SK-N-SH (cell line): ENCODE data around the gene ZBTB34. TPM values are rescaled to one million over a fixed set of nuclear protein-coding genes. Genes with fewer than 3 reads are reported as not detected.

Experiments
- CTCF ChIA-PET: fragments of 300-600, 350-600 bp; formaldehyde crosslinking; extraction: SDS; loops from one replicate; lab custom pipeline; 2021; lab: Yijun Ruan, JAX
- POLR2A ChIA-PET: fragments of 350-600 bp; sonication (Branson Sonifier 250); formaldehyde crosslinking; extraction: SDS; loops from one replicate; lab custom pipeline; 2020; ENCODE audit warnings: antibody characterized with exemption, inconsistent platforms; lab: Yijun Ruan, JAX
- DNase-seq: peaks from one replicate; pipeline ENCODE4 v3.0.0; 2012
- H2AFZ ChIP-seq: fragments of 200-600 bp; sonication (generic); 2 replicates; pipeline ENCODE4 v1.8.1; 2016; ENCODE audit warnings: antibody characterized with exemption, mild to moderate bottlenecking, low read depth
- H3F3A ChIP-seq: fragments of 200-600 bp; sonication (generic); replicated peaks from 2 replicates; pipeline ENCODE3; 2016; ENCODE audit warnings: antibody characterized with exemption, mild to moderate bottlenecking; ENCODE audit not compliant: insufficient read depth
- H3K27ac ChIP-seq, 2 experiments: fragments of 200-500 bp in 1 of 2; fragments of 200-600 bp in 1 of 2; sonication (Bioruptor generic) in 1 of 2; sonication (generic), shearing (Covaris generic) in 1 of 2; 2 replicates each; pipeline versions ENCODE4 v1.5.1 to v1.6.1; 2014 to 2016; ENCODE audit warnings: low read depth in 2 of 2, inconsistent platforms in 1 of 2, low read length in 1 of 2, mild to moderate bottlenecking in 1 of 2, mixed read lengths in 1 of 2
- H3K27me3 ChIP-seq: fragments of 200-600 bp; sonication (generic), shearing (Covaris generic); 2 replicates; pipeline ENCODE4 v1.6.1; 2016; ENCODE audit warnings: mixed run types; ENCODE audit not compliant: insufficient read depth
- H3K36me3 ChIP-seq, 2 experiments: fragments of 200-500 bp in 1 of 2; fragments of 200-600 bp in 1 of 2; sonication (Bioruptor generic) in 1 of 2; sonication (generic) in 1 of 2; replicated peaks in 1 of 2; 2 replicates each; pipeline versions ENCODE3 to v1.5.1; 2014 to 2016; ENCODE audit warnings: low read length in 1 of 2, mild to moderate bottlenecking in 1 of 2; ENCODE audit not compliant: insufficient read depth in 2 of 2, control insufficient read depth in 1 of 2
- H3K4me1 ChIP-seq, 2 experiments: fragments of 200-500 bp in 1 of 2; fragments of 200-600 bp in 1 of 2; sonication (Bioruptor generic) in 1 of 2; sonication (generic), shearing (Covaris generic) in 1 of 2; 2 replicates each; pipeline versions ENCODE4 v1.5.1 to v1.6.1; 2014 to 2016; ENCODE audit warnings: low read depth in 1 of 2, low read length in 1 of 2, mixed run types in 1 of 2; ENCODE audit not compliant: insufficient read depth in 2 of 2, control insufficient read depth in 1 of 2
- H3K4me2 ChIP-seq: fragments of 200-600 bp; sonication (generic), shearing (Covaris generic); 2 replicates; pipeline ENCODE4 v1.6.1; 2017; ENCODE audit warnings: mixed run types
- H3K4me3 ChIP-seq, 2 experiments: fragments of 200-500 bp in 1 of 2; fragments of 200-600 bp in 1 of 2; sonication (Bioruptor generic) in 1 of 2; sonication (generic), shearing (Covaris generic) in 1 of 2; 2 replicates each; pipeline versions ENCODE4 v1.5.1 to v1.8.1; 2014 to 2016; ENCODE audit warnings: low read depth in 2 of 2, inconsistent platforms in 1 of 2, low read length in 1 of 2, mild to moderate bottlenecking in 1 of 2, mixed read lengths in 1 of 2, moderate library complexity in 1 of 2
- H3K79me2 ChIP-seq: fragments of 200-600 bp; sonication (generic); 2 replicates; pipeline ENCODE4 v1.8.1; 2017; ENCODE audit warnings: mild to moderate bottlenecking; ENCODE audit not compliant: insufficient read depth
- H3K9ac ChIP-seq: fragments of 200-600 bp; sonication (generic); 2 replicates; pipeline ENCODE4 v1.6.1; 2017; ENCODE audit warnings: mixed run types
- H3K9me2 ChIP-seq: fragments of 200-600 bp; sonication (generic); 2 replicates; pipeline ENCODE4 v1.6.1; 2017; ENCODE audit warnings: mixed run types
- H3K9me3 ChIP-seq: fragments of 200-600 bp; sonication (generic); 2 replicates; pipeline ENCODE4 v1.6.1; 2017; ENCODE audit warnings: mixed run types, mild to moderate bottlenecking, moderate library complexity
- H4K20me1 ChIP-seq: fragments of 200-600 bp; sonication (generic); 2 replicates; pipeline ENCODE4 v1.6.1; 2017; ENCODE audit warnings: mild to moderate bottlenecking, mixed run types; ENCODE audit not compliant: insufficient read depth
- FOXJ3 ChIP-seq: sonication (generic); formaldehyde crosslinking; IDR thresholded peaks from 2 replicates; pipeline ENCODE4 v1.5.1; 2020; ENCODE audit warnings: mild to moderate bottlenecking, missing genetic modification reagents
- GABPA ChIP-seq: IDR thresholded peaks from 2 replicates; pipeline ENCODE4 v1.4.0; 2012; ENCODE audit warnings: low read depth, mild to moderate bottlenecking
- MXI1 ChIP-seq: IDR thresholded peaks from 2 replicates; pipeline ENCODE4 v1.6.1; 2012; ENCODE audit warnings: mild to moderate bottlenecking, low read depth, low read length, improper control_type of control experiment
- PBX3 ChIP-seq: IDR thresholded peaks from 2 replicates; pipeline ENCODE4; 2012
- POLR2AphosphoS5 ChIP-seq: IDR thresholded peaks from 2 replicates; pipeline ENCODE4 v1.6.1; 2012; ENCODE audit warnings: low read depth, low read length
- RAD21 ChIP-seq: IDR thresholded peaks from 2 replicates; pipeline ENCODE4 v1.6.1; 2012; ENCODE audit warnings: mild to moderate bottlenecking, low read length
- RCOR1 ChIP-seq: fragments of 150-350 bp; IDR thresholded peaks from 2 replicates; pipeline ENCODE4 v1.6.1; 2017; ENCODE audit warnings: antibody characterized with exemption, low read length
- RFX5 ChIP-seq: IDR thresholded peaks from 2 replicates; pipeline ENCODE4 v1.6.1; 2012; ENCODE audit warnings: mild to moderate bottlenecking, improper control_type of control experiment, low read length
- RXRA ChIP-seq: IDR thresholded peaks from 2 replicates; pipeline ENCODE4 v1.4.0; 2012; ENCODE audit warnings: low read depth, mild to moderate bottlenecking, borderline replicate concordance
- TAF1 ChIP-seq: IDR thresholded peaks from 2 replicates; pipeline ENCODE4 v1.6.1; 2012; ENCODE audit warnings: low read depth, mild to moderate bottlenecking, low read length, moderate library complexity, borderline replicate concordance
- TCF12 ChIP-seq: IDR thresholded peaks from 2 replicates; pipeline ENCODE4 v1.4.0; 2012
- USF1 ChIP-seq: IDR thresholded peaks from 2 replicates; pipeline ENCODE4 v1.4.0; 2012; ENCODE audit warnings: low read depth, borderline replicate concordance
- ZBTB33 ChIP-seq: IDR thresholded peaks from 2 replicates; pipeline ENCODE4 v1.4.0; 2012; ENCODE audit warnings: low read depth, borderline replicate concordance
- WGBS: methylation state at CpG from one replicate; pipeline ENCODE4 v1.1.6; 2017; ENCODE audit warnings: low lambda C conversion rate; 5-methylcytosine and 5-hydroxymethylcytosine counted together
- polyA plus RNA-seq, 3 experiments: library from polyadenylated mRNA; depleted of rRNA; stranded (reverse); fragments of >200 nt; gene quantifications; 2 replicates each; pipeline ENCODE4 v1.2.3, GENCODE V29; 2012

Gene ZBTB34
- polyA plus RNA-seq, 1 of the 3 experiments (the other 2 are of a cell fraction) = 2.9 TPM

- DNase-seq = no peak
- no peaks in the 10 kb centered on the region for H3K27me3 ChIP-seq
- no peak overlapping the region for H2AFZ ChIP-seq
- H3K4me3 ChIP-seq = no peak overlapping the region
- no peak overlapping the region for H3K4me2 ChIP-seq
- H3K9ac ChIP-seq = no peak overlapping the region
- no peak overlapping the region for H3K27ac ChIP-seq
- WGBS = 89% methylated on average over 9 of the region's 9 CpGs
- no peaks in the 10 kb centered on the region for H3K9me2 ChIP-seq
- TF ChIP-seq ZBTB33 (no peak), RAD21 (no peak), FOXJ3 (CRISPR knock-in tag) (no peak), TCF12 (no peak), RCOR1 (no peak), GABPA (no peak), USF1 (no peak), TAF1 (no peak), RXRA (no peak)
- peaks cover 4% of the 10 kb centered on the region for H3F3A ChIP-seq
- peaks cover 4 to 5% of the 10 kb centered on the region in 2 experiments for H3K36me3 ChIP-seq
- H3K4me1 ChIP-seq = no peaks in the 10 kb centered on the region; a peak in 1 of 4 replicates
- POLR2A ChIA-PET = no interaction called here
- H3K79me2 ChIP-seq = peaks cover 77% of the 10 kb centered on the region
- H3K9me3 ChIP-seq = no peaks in the 10 kb centered on the region
- H4K20me1 ChIP-seq = peaks cover 13% of the 10 kb centered on the region
- CTCF ChIA-PET = no interaction called here
These were observed 14.3 kb downstream of the ZBTB34 start for GRCh38 chr9:126874546-126875314.

GRCh38 chr9:126875756-126876510 is 15.5 kb downstream of the ZBTB34 start:
- H3F3A ChIP-seq = peaks cover 4% of the 10 kb centered on the region
- no peaks in the 10 kb centered on the region for H3K9me2 ChIP-seq
- peaks cover 75% of the 10 kb centered on the region for H3K79me2 ChIP-seq
- TF ChIP-seq PBX3 (no peak), RFX5 (no peak), MXI1 (no peak), POLR2AphosphoS5 (no peak)
- 76% methylated on average over 4 of the region's 4 CpGs for WGBS
- H2AFZ ChIP-seq = no peak overlapping the region
- peaks cover 9 to 17% of the 10 kb centered on the region in 2 experiments for H3K36me3 ChIP-seq
- H3K4me1 ChIP-seq = no peaks in the 10 kb centered on the region; a peak in 1 of 4 replicates
- POLR2A ChIA-PET = no interaction called here
- no peak overlapping the region for H3K4me2 ChIP-seq
- H3K27me3 ChIP-seq = no peaks in the 10 kb centered on the region
- peaks cover 13% of the 10 kb centered on the region for H4K20me1 ChIP-seq
- no peak overlapping the region for H3K9ac ChIP-seq
- no peak for DNase-seq
- no peaks in the 10 kb centered on the region for H3K9me3 ChIP-seq
- H3K27ac ChIP-seq = no peak overlapping the region
- no peak overlapping the region for H3K4me3 ChIP-seq
- CTCF ChIA-PET = no interaction called here
